HepG2 (cell line): ENCODE results near the gene USP10.

Experiments
- MED1 ChIP-seq: sonication (generic); formaldehyde crosslinking; IDR thresholded peaks from 2 replicates; pipeline ENCODE4 v1.4.0; 2020; ENCODE audit warnings: missing genetic modification reagents
- NR2F1 ChIP-seq, 2 experiments: fragments of 450-650 bp in 1 of 2; formaldehyde crosslinking in 1 of 2; IDR thresholded peaks; 2 replicates each; pipeline versions ENCODE4 v1.5.0 to v1.6.1; 2016 to 2020; ENCODE audit warnings: mild to moderate bottlenecking in 1 of 2, missing compliant biosample characterization in 1 of 2, missing genetic modification reagents in 1 of 2, moderate library complexity in 1 of 2
- ZNF205 ChIP-seq: IDR thresholded peaks from 2 replicates; pipeline ENCODE4 v1.6.1; 2018; ENCODE audit warnings: missing biosample characterization, missing genetic modification reagents
- ZNF672 ChIP-seq: sonication (generic); formaldehyde crosslinking; IDR thresholded peaks from 2 replicates; pipeline ENCODE4 v1.8.1; 2022; ENCODE audit warnings: missing genetic modification reagents
- TF ChIP-seq, protein P1 (sequence below): sonication (generic); formaldehyde crosslinking; IDR thresholded peaks from 2 replicates; pipeline ENCODE4 v1.4.0; 2020; ENCODE audit warnings: missing genetic modification reagents
- TF ChIP-seq, protein P2 (sequence below): sonication (generic); formaldehyde crosslinking; IDR thresholded peaks from 2 replicates; pipeline ENCODE4 v1.5.0; 2020; ENCODE audit warnings: missing genetic modification reagents
- TF ChIP-seq, protein P3 (sequence below): sonication (generic); formaldehyde crosslinking; IDR thresholded peaks from 2 replicates; pipeline ENCODE4 v1.4.0; 2020; ENCODE audit warnings: missing genetic modification reagents, borderline replicate concordance

DNA sequence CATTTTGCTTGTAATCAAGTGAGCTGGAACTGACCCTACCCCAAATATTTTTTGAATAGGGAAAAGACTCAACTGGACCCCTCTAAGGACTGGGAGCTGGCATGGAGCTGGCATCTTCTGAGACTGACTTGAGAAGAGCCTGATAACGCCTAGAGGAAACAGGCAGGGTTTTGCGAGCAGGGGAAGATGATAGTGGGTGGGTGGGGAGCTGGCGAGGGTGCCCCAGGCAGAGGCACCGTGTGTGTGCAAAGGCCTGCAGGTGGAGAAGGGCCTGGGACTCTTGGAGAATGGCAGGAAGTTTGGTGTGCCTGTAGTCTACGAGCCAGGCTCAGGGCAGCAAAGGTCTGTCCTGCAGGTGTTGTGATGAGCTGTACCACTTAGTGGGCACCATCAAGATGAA lies 124.1 kb downstream of the USP10 start:
- TF ChIP-seq, protein P1, sequence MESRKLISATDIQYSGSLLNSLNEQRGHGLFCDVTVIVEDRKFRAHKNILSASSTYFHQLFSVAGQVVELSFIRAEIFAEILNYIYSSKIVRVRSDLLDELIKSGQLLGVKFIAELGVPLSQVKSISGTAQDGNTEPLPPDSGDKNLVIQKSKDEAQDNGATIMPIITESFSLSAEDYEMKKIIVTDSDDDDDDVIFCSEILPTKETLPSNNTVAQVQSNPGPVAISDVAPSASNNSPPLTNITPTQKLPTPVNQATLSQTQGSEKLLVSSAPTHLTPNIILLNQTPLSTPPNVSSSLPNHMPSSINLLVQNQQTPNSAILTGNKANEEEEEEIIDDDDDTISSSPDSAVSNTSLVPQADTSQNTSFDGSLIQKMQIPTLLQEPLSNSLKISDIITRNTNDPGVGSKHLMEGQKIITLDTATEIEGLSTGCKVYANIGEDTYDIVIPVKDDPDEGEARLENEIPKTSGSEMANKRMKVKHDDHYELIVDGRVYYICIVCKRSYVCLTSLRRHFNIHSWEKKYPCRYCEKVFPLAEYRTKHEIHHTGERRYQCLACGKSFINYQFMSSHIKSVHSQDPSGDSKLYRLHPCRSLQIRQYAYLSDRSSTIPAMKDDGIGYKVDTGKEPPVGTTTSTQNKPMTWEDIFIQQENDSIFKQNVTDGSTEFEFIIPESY (CRISPR knock-in tag) = no peak
- no peak for TF ChIP-seq MED1 (CRISPR knock-in tag)
- TF ChIP-seq NR2F1 (CRISPR knock-in tag; IDR thresholded peaks at IDR 0.05) = no peak
- no peak for TF ChIP-seq ZNF205
- TF ChIP-seq, protein P2, sequence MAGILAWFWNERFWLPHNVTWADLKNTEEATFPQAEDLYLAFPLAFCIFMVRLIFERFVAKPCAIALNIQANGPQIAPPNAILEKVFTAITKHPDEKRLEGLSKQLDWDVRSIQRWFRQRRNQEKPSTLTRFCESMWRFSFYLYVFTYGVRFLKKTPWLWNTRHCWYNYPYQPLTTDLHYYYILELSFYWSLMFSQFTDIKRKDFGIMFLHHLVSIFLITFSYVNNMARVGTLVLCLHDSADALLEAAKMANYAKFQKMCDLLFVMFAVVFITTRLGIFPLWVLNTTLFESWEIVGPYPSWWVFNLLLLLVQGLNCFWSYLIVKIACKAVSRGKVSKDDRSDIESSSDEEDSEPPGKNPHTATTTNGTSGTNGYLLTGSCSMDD (CRISPR knock-in tag) = no peak
- no peak for TF ChIP-seq ZNF672 (CRISPR knock-in tag)
- TF ChIP-seq, protein P3, sequence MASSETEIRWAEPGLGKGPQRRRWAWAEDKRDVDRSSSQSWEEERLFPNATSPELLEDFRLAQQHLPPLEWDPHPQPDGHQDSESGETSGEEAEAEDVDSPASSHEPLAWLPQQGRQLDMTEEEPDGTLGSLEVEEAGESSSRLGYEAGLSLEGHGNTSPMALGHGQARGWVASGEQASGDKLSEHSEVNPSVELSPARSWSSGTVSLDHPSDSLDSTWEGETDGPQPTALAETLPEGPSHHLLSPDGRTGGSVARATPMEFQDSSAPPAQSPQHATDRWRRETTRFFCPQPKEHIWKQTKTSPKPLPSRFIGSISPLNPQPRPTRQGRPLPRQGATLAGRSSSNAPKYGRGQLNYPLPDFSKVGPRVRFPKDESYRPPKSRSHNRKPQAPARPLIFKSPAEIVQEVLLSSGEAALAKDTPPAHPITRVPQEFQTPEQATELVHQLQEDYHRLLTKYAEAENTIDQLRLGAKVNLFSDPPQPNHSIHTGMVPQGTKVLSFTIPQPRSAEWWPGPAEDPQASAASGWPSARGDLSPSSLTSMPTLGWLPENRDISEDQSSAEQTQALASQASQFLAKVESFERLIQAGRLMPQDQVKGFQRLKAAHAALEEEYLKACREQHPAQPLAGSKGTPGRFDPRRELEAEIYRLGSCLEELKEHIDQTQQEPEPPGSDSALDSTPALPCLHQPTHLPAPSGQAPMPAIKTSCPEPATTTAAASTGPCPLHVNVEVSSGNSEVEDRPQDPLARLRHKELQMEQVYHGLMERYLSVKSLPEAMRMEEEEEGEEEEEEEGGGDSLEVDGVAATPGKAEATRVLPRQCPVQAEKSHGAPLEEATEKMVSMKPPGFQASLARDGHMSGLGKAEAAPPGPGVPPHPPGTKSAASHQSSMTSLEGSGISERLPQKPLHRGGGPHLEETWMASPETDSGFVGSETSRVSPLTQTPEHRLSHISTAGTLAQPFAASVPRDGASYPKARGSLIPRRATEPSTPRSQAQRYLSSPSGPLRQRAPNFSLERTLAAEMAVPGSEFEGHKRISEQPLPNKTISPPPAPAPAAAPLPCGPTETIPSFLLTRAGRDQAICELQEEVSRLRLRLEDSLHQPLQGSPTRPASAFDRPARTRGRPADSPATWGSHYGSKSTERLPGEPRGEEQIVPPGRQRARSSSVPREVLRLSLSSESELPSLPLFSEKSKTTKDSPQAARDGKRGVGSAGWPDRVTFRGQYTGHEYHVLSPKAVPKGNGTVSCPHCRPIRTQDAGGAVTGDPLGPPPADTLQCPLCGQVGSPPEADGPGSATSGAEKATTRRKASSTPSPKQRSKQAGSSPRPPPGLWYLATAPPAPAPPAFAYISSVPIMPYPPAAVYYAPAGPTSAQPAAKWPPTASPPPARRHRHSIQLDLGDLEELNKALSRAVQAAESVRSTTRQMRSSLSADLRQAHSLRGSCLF (CRISPR knock-in tag) = no peak
